ENCODE data around the gene PDE2A. TPM values are rescaled to one million over a fixed set of nuclear protein-coding genes. Genes with fewer than 3 reads are reported as not detected.
A peak's percentile ranks its signal among the peaks of the same experiment; 100 is the strongest.

PDE2A gene
- total RNA-seq, 1 donor from 2014 or later: 28.1 TPM

- no peak for DNase-seq
Measured at GRCh38 chr11:72634472-72635095, 39.6 kb downstream of the PDE2A start.

- DNase-seq: peak; percentile 38
Measured at GRCh38 chr11:72634016-72634415, 40.2 kb downstream of the PDE2A start.

- DNase-seq: no peak
Measured at GRCh38 chr11:72633068-72633467, 41.2 kb downstream of the PDE2A start.

GRCh38 chr11:72631806-72632731, 42.2 kb downstream of the PDE2A start:
- DNase-seq: peak; percentile 96

GRCh38 chr11:72630104-72630852, 43.9 kb downstream of the PDE2A start:
- DNase-seq: no peak

- DNase-seq: peak; percentile 82
Measured at GRCh38 chr11:72629266-72629665, 45.0 kb downstream of the PDE2A start.

GRCh38 chr11:72627594-72628281, 46.5 kb downstream of the PDE2A start:
- DNase-seq: no peak

GRCh38 chr11:72626414-72626936, 47.7 kb downstream of the PDE2A start:
- no peak for DNase-seq

GRCh38 chr11:72625691-72626413, 48.4 kb downstream of the PDE2A start:
- peak; percentile 67 for DNase-seq

GRCh38 chr11:72624496-72625201, 49.6 kb downstream of the PDE2A start:
- no peak for DNase-seq

- DNase-seq: no peak
Measured at GRCh38 chr11:72623052-72623451, 51.2 kb downstream of the PDE2A start.

- no peak for DNase-seq
Measured at GRCh38 chr11:72621008-72621610, 53.1 kb downstream of the PDE2A start.

GRCh38 chr11:72618803-72619202, 55.4 kb downstream of the PDE2A start:
- no peak for DNase-seq

GRCh38 chr11:72617080-72617762, 57.0 kb downstream of the PDE2A start:
- peak; percentile 92 for DNase-seq

- no peak for DNase-seq
Measured at GRCh38 chr11:72616655-72617054, 57.6 kb downstream of the PDE2A start.

- DNase-seq: no peak
Measured at GRCh38 chr11:72615329-72615728, 58.9 kb downstream of the PDE2A start.

GRCh38 chr11:72614381-72614780, 59.8 kb downstream of the PDE2A start:
- no peak for DNase-seq

GRCh38 chr11:72613977-72614376, 60.2 kb downstream of the PDE2A start:
- no peak for DNase-seq

- no peak for DNase-seq
Measured at GRCh38 chr11:72613450-72613849, 60.8 kb downstream of the PDE2A start.

- no peak for DNase-seq
Measured at GRCh38 chr11:72609476-72609875, 64.7 kb downstream of the PDE2A start.
